GM23338 (cell line): ENCODE measurements around the gene KDSR. TPM values are rescaled to one million over a fixed set of nuclear protein-coding genes. Genes with fewer than 3 reads are reported as not detected.

Source experiments
- ATAC-seq: fragments of 200-7000 bp; cut with Tn5 transposase; 3 replicates; pipeline ENCODE4 v1.9.1; 2020
- DNase-seq: peaks from one replicate; pipeline ENCODE4 v3.0.0-alpha.2; 2015; ENCODE audit warnings: low spot score
- H2AFZ ChIP-seq: fragments of 200-600 bp; sonication (generic); 2 replicates; pipeline ENCODE4 v1.8.0; 2016; ENCODE audit warnings: antibody characterized with exemption, mild to moderate bottlenecking, moderate library complexity
- H3F3A ChIP-seq: fragments of 200-600 bp; sonication (generic); replicated peaks from 2 replicates; pipeline ENCODE4 v1.8.0; 2017; ENCODE audit warnings: antibody characterized with exemption, mixed run types, low read depth
- H3K27ac ChIP-seq: fragments of 200-600 bp; sonication (generic); 2 replicates; pipeline ENCODE4 v1.6.1; 2016; ENCODE audit warnings: low read depth
- H3K27me3 ChIP-seq: fragments of 200-600 bp; sonication (generic); 2 replicates; pipeline ENCODE4 v1.8.0; 2016; ENCODE audit warnings: mild to moderate bottlenecking, mixed run types, moderate library complexity; ENCODE audit not compliant: insufficient read depth
- H3K36me3 ChIP-seq: fragments of 200-600 bp; sonication (generic); 2 replicates; pipeline ENCODE4 v1.8.0; 2016; ENCODE audit warnings: mild to moderate bottlenecking; ENCODE audit not compliant: insufficient read depth
- H3K4me1 ChIP-seq: fragments of 200-600 bp; sonication (generic); 2 replicates; pipeline ENCODE4 v1.8.0; 2016; ENCODE audit warnings: mild to moderate bottlenecking, moderate library complexity; ENCODE audit not compliant: insufficient read depth
- H3K4me2 ChIP-seq: fragments of 200-600 bp; sonication (generic); 2 replicates; pipeline ENCODE4 v1.7.1; 2017; ENCODE audit warnings: mixed run types
- H3K4me3 ChIP-seq: fragments of 200-600 bp; sonication (generic); 2 replicates; pipeline ENCODE4 v1.6.1; 2016; ENCODE audit warnings: mixed run types
- H3K79me2 ChIP-seq: fragments of 200-600 bp; sonication (generic); replicated peaks from 2 replicates; pipeline ENCODE4 v1.8.0; 2017; ENCODE audit warnings: mild to moderate bottlenecking; ENCODE audit not compliant: insufficient read depth
- H3K9me2 ChIP-seq: fragments of 200-600 bp; sonication (generic); 2 replicates; pipeline ENCODE4 v1.8.0; 2017; ENCODE audit not compliant: insufficient read depth
- H4K20me1 ChIP-seq: fragments of 200-600 bp; sonication (generic); replicated peaks from 2 replicates; pipeline ENCODE4 v1.8.0; 2017; ENCODE audit warnings: mild to moderate bottlenecking; ENCODE audit not compliant: insufficient read depth
- H3K27ac Mint-ChIP-seq: 2 replicates; pipeline ENCODE4 v1.8.0; 2020; ENCODE audit warnings: inconsistent platforms, mild to moderate bottlenecking, moderate library complexity, mixed read lengths
- H3K27me3 Mint-ChIP-seq: 3 replicates; pipeline ENCODE4 v1.8.0; 2022; ENCODE audit warnings: low read depth, mild to moderate bottlenecking, moderate library complexity, mixed read lengths, inconsistent platforms; ENCODE audit not compliant: insufficient read depth, poor library complexity
- H3K36me3 Mint-ChIP-seq: 3 replicates; pipeline ENCODE4 v1.8.0; 2021; ENCODE audit warnings: low read depth, mild to moderate bottlenecking, inconsistent platforms, moderate library complexity, mixed read lengths
- H3K4me1 Mint-ChIP-seq: 3 replicates; pipeline ENCODE4 v1.8.0; 2020; ENCODE audit warnings: mild to moderate bottlenecking, inconsistent platforms, mixed read lengths
- H3K4me3 Mint-ChIP-seq: 3 replicates; pipeline ENCODE4 v1.8.0; 2021; ENCODE audit warnings: moderate library complexity, mild to moderate bottlenecking, inconsistent platforms, mixed read lengths
- H3K9me3 Mint-ChIP-seq: 3 replicates; pipeline ENCODE4 v1.8.0; 2020; ENCODE audit warnings: moderate library complexity, mild to moderate bottlenecking, inconsistent platforms, mixed read lengths
- CREB1 ChIP-seq: fragments of 250-450 bp; sonication (Bioruptor Pico); IDR thresholded peaks from 2 replicates; pipeline ENCODE4 v1.5.0; 2020; ENCODE audit warnings: low read depth, mild to moderate bottlenecking, moderate library complexity
- EZH2 ChIP-seq: fragments of 200-600 bp; sonication (generic); IDR thresholded peaks from one replicate; pipeline ENCODE4 v1.8.0; 2017; ENCODE audit warnings: antibody characterized with exemption, mild to moderate bottlenecking, low read depth; ENCODE audit not compliant: unreplicated experiment
- JUNB ChIP-seq: IDR thresholded peaks from one replicate; pipeline ENCODE4 v1.6.1; 2016; ENCODE audit warnings: antibody characterized with exemption; ENCODE audit not compliant: unreplicated experiment
- NANOG ChIP-seq: IDR thresholded peaks from 2 replicates; pipeline ENCODE4 v1.6.1; 2016; ENCODE audit warnings: antibody characterized with exemption, borderline replicate concordance
- POLR2AphosphoS5 ChIP-seq: IDR thresholded peaks from 2 replicates; pipeline ENCODE4 v1.6.1; 2016; ENCODE audit warnings: antibody characterized with exemption, low read depth
- ZNF331 ChIP-seq: fragments of 250-450 bp; sonication (Bioruptor Pico); IDR thresholded peaks from 2 replicates; pipeline ENCODE4 v1.5.0; 2020; ENCODE audit warnings: low read depth, mild to moderate bottlenecking, moderate library complexity
- polyA plus RNA-seq: library from polyadenylated mRNA; unstranded; fragments of >200 nt; fragmentation: Nextera tagmentation; extraction: Ambion mirVana; gene quantifications from 2 replicates; pipeline ENCODE4 v1.2.1, GENCODE V29; 2016
- total RNA-seq: library from RNA; depleted of rRNA; stranded (reverse); fragments of >200 nt; shearing (Covaris generic); gene quantifications from 2 replicates; pipeline ENCODE4 v1.2.3, GENCODE V29; 2014
- TF ChIP-seq, protein P1 (sequence below): IDR thresholded peaks from one replicate; pipeline ENCODE4 v1.6.1; 2018; ENCODE audit warnings: antibody characterized with exemption; ENCODE audit not compliant: unreplicated experiment
- TF ChIP-seq, protein P2 (sequence below): fragments of 250-450 bp; sonication (Bioruptor Pico); IDR thresholded peaks from 2 replicates; pipeline ENCODE4 v1.5.0; 2020; ENCODE audit warnings: mild to moderate bottlenecking, moderate library complexity

Gene KDSR
- total and polyA plus RNA-seq, 2 experiments from 2014 or later = 23.7 to 36.3 TPM

DNA sequence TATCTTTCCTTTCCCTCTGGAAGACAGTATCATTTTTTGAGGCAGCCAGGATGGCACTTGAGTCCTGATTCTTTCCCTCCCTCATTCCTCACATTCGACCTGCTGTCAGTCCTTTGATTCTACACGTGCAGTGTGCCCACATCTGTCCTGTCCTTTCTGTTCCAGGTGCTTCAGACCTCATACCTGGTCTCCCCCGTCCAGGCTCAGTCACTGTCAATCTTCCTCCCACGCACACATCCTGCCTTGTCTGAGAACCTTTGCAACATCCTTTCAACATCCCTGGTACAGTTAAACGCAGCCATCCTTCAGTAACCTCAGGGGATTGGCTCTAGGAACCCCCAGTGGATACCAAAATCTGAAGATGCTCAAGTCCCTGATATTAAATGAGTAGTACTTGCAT lies 57.6 kb downstream of the KDSR start (continued):
- TF ChIP-seq, protein P1, sequence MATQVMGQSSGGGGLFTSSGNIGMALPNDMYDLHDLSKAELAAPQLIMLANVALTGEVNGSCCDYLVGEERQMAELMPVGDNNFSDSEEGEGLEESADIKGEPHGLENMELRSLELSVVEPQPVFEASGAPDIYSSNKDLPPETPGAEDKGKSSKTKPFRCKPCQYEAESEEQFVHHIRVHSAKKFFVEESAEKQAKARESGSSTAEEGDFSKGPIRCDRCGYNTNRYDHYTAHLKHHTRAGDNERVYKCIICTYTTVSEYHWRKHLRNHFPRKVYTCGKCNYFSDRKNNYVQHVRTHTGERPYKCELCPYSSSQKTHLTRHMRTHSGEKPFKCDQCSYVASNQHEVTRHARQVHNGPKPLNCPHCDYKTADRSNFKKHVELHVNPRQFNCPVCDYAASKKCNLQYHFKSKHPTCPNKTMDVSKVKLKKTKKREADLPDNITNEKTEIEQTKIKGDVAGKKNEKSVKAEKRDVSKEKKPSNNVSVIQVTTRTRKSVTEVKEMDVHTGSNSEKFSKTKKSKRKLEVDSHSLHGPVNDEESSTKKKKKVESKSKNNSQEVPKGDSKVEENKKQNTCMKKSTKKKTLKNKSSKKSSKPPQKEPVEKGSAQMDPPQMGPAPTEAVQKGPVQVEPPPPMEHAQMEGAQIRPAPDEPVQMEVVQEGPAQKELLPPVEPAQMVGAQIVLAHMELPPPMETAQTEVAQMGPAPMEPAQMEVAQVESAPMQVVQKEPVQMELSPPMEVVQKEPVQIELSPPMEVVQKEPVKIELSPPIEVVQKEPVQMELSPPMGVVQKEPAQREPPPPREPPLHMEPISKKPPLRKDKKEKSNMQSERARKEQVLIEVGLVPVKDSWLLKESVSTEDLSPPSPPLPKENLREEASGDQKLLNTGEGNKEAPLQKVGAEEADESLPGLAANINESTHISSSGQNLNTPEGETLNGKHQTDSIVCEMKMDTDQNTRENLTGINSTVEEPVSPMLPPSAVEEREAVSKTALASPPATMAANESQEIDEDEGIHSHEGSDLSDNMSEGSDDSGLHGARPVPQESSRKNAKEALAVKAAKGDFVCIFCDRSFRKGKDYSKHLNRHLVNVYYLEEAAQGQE = no peak
- no peak for TF ChIP-seq EZH2
- no peak for TF ChIP-seq NANOG
- TF ChIP-seq CREB1 (CRISPR knock-in tag) = no peak

DNA sequence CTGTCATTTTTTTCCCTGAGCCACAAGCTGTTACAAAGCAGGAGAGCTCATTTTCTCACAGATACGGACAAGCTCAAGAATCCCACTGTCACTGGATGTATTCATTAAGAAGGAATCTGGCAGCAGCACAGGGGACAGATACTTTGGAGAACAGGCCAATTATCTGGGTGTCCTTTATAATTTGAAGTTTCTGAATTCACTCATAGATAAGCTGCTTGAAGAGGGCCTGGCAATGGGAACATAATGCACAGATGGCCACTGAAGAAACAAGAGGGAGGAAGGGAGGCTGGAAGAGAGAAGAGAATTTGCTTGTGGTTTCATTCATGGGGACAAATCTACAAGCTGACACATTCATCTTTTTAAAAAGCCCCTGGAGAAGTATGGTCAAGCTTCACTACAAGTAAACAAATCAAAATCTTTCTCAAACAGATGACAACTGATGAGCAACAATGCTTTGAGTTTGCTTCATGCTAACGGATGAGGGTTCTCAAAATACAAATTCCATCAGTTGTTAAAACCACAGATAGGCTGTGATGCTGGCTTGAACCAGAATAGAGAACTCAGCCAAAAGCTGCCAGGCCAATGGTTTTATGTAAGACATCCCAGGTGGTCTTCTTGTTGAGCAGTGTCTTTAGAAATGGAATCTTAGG lies 59.3 kb downstream of the KDSR start:
- H3K27ac Mint-ChIP-seq = no peak overlapping the region
- Histone ChIP-seq H3K36me3 (no peaks in the 10 kb centered on the region), H3K4me3 (no peak overlapping the region), H4K20me1 (no peaks in the 10 kb centered on the region), H3K27ac (no peak overlapping the region), H2AFZ (no peak overlapping the region), H3K9me2 (0 out of 2 replicates have a peak, but pooled peaks cover 4% of the 10 kb centered on the region), H3K79me2 (no peaks in the 10 kb centered on the region), H3K4me1 (no peaks in the 10 kb centered on the region), H3F3A (no peaks in the 10 kb centered on the region), H3K4me2 (no peak overlapping the region), H3K27me3 (no peaks in the 10 kb centered on the region)
- TF ChIP-seq, protein P2, sequence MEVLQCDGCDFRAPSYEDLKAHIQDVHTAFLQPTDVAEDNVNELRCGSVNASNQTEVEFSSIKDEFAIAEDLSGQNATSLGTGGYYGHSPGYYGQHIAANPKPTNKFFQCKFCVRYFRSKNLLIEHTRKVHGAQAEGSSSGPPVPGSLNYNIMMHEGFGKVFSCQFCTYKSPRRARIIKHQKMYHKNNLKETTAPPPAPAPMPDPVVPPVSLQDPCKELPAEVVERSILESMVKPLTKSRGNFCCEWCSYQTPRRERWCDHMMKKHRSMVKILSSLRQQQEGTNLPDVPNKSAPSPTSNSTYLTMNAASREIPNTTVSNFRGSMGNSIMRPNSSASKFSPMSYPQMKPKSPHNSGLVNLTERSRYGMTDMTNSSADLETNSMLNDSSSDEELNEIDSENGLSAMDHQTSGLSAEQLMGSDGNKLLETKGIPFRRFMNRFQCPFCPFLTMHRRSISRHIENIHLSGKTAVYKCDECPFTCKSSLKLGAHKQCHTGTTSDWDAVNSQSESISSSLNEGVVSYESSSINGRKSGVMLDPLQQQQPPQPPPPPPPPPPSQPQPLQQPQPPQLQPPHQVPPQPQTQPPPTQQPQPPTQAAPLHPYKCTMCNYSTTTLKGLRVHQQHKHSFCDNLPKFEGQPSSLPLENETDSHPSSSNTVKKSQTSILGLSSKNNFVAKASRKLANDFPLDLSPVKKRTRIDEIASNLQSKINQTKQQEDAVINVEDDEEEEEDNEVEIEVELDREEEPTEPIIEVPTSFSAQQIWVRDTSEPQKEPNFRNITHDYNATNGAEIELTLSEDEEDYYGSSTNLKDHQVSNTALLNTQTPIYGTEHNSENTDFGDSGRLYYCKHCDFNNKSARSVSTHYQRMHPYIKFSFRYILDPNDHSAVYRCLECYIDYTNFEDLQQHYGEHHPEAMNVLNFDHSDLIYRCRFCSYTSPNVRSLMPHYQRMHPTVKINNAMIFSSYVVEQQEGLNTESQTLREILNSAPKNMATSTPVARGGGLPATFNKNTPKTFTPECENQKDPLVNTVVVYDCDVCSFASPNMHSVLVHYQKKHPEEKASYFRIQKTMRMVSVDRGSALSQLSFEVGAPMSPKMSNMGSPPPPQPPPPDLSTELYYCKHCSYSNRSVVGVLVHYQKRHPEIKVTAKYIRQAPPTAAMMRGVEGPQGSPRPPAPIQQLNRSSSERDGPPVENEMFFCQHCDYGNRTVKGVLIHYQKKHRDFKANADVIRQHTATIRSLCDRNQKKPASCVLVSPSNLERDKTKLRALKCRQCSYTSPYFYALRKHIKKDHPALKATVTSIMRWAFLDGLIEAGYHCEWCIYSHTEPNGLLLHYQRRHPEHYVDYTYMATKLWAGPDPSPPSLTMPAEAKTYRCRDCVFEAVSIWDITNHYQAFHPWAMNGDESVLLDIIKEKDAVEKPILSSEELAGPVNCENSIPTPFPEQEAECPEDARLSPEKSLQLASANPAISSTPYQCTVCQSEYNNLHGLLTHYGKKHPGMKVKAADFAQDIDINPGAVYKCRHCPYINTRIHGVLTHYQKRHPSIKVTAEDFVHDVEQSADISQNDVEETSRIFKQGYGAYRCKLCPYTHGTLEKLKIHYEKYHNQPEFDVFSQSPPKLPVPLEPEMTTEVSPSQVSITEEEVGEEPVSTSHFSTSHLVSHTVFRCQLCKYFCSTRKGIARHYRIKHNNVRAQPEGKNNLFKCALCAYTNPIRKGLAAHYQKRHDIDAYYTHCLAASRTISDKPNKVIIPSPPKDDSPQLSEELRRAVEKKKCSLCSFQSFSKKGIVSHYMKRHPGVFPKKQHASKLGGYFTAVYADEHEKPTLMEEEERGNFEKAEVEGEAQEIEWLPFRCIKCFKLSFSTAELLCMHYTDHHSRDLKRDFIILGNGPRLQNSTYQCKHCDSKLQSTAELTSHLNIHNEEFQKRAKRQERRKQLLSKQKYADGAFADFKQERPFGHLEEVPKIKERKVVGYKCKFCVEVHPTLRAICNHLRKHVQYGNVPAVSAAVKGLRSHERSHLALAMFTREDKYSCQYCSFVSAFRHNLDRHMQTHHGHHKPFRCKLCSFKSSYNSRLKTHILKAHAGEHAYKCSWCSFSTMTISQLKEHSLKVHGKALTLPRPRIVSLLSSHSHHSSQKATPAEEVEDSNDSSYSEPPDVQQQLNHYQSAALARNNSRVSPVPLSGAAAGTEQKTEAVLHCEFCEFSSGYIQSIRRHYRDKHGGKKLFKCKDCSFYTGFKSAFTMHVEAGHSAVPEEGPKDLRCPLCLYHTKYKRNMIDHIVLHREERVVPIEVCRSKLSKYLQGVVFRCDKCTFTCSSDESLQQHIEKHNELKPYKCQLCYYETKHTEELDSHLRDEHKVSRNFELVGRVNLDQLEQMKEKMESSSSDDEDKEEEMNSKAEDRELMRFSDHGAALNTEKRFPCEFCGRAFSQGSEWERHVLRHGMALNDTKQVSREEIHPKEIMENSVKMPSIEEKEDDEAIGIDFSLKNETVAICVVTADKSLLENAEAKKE = no peak
- TF ChIP-seq NANOG (no peak), POLR2AphosphoS5 (no peak), ZNF331 (CRISPR knock-in tag) (no peak), JUNB (no peak), CREB1 (CRISPR knock-in tag) (no peak)
- H3K9me3 Mint-ChIP-seq = no peaks in the 10 kb centered on the region
- no peaks in the 10 kb centered on the region for H3K36me3 Mint-ChIP-seq
- peaks cover 2% of the 10 kb centered on the region; the same call in 1 of the 3 replicates for H3K4me1 Mint-ChIP-seq
- DNase-seq (no peak), ATAC-seq (no peak)
- H3K27me3 Mint-ChIP-seq = no peaks in the 10 kb centered on the region
- H3K4me3 Mint-ChIP-seq = no peak overlapping the region
